ENCODE data around the gene NAALADL2. TPM values are rescaled to one million over a fixed set of nuclear protein-coding genes. Genes with fewer than 3 reads are reported as not detected.
"Not testable (repeated sequence)": the region's sequence is repeated elsewhere in the genome, so short reads cannot be mapped to it uniquely, and the experiment has no call there.

The NAALADL2 gene
- polyA plus RNA-seq, 1 donor = 6.5 TPM

DNA sequence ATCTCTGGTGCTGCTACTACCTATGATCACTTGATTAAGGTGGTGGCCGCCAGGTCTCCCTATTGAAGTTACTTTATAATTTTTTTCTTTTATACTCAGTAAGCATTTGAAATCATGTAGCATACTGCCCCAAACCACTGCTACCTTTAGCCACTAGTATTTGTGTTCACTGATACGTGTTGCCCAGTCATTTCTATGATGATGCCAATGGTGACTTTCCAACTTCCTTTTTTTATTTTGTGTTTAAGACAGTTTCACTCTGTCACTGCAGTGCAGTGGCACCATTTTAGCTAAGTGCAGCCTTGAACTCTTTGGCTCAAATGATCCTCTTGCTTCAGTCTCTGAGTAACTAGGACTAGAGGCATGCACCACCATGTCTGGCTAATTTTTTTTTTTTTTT, 598.2 kb downstream of the NAALADL2 start:
- Histone ChIP-seq H3K4me1 (ENCODE audit: control insufficient read depth, insufficient read depth, low read length) (no peaks in the 10 kb centered on the region), H3K4me3 (ENCODE audit: low read length) (no peak overlapping the region), H3K27ac (ENCODE audit: low read length) (no peak overlapping the region), H3K36me3 (ENCODE audit: control insufficient read depth, insufficient read depth, low read length) (no peaks in the 10 kb centered on the region), H3K27me3 (ENCODE audit: control insufficient read depth, insufficient read depth, low read length) (no peaks in the 10 kb centered on the region), H3K9me3 (ENCODE audit: control insufficient read depth, low read depth, low read length) (no peaks in the 10 kb centered on the region)
- DNase-seq = no peak
- whole genome bisulfite sequencing (ENCODE audit: insufficient coverage, low lambda C conversion rate) = 100% methylated on average over 2 of the region's 2 CpGs

GRCh38 chr3:175460849-175461399, 601.8 kb downstream of the NAALADL2 start:
- not testable (repeated sequence) for H3K4me3 ChIP-seq (ENCODE audit: low read length); H3K9me3 ChIP-seq (ENCODE audit: control insufficient read depth, low read depth, low read length); H3K36me3 ChIP-seq (ENCODE audit: control insufficient read depth, insufficient read depth, low read length); H3K27ac ChIP-seq (ENCODE audit: low read length); H3K4me1 ChIP-seq (ENCODE audit: control insufficient read depth, insufficient read depth, low read length); H3K27me3 ChIP-seq (ENCODE audit: control insufficient read depth, insufficient read depth, low read length); DNase-seq
- WGBS (ENCODE audit: insufficient coverage, low lambda C conversion rate) = no CpG with 5 or more reads among the region's 4 CpGs

- no peaks in the 10 kb centered on the region for H3K27me3 ChIP-seq (ENCODE audit: control insufficient read depth, insufficient read depth, low read length)
- DNase-seq = no peak
- no peak overlapping the region for H3K27ac ChIP-seq (ENCODE audit: low read length)
- whole genome bisulfite sequencing (ENCODE audit: insufficient coverage, low lambda C conversion rate) = 79% methylated on average over 2 of the region's 3 CpGs
- H3K9me3 ChIP-seq (ENCODE audit: control insufficient read depth, low read depth, low read length) = peaks cover 2% of the 10 kb centered on the region
- no peaks in the 10 kb centered on the region for H3K4me1 ChIP-seq (ENCODE audit: control insufficient read depth, insufficient read depth, low read length)
- H3K36me3 ChIP-seq (ENCODE audit: control insufficient read depth, insufficient read depth, low read length) = no peaks in the 10 kb centered on the region
- H3K4me3 ChIP-seq (ENCODE audit: low read length) = no peak overlapping the region
These were observed 605.2 kb downstream of the NAALADL2 start for GRCh38 chr3:175464362-175464761.

DNA sequence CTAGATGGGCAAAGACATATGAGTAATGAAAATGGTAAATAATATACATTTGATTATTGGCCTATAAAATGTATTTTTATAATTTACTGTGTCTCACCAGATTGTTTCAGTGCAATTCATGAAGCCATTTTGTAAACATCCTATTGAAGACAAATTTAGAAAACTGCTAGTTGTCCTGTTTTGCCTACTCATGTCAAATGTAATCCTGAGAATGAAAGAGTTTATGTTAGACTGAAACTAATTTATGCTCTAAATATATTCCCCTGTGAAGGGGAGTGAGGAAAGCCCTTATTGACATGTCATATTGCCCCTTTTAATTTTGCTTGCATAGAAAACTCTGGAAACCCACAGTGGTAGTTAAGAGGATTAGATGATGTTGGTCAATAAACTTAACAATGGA, 610.0 kb downstream of the NAALADL2 start:
- H3K27ac ChIP-seq (ENCODE audit: low read length) = no peak overlapping the region
- no peaks in the 10 kb centered on the region for H3K4me1 ChIP-seq (ENCODE audit: control insufficient read depth, insufficient read depth, low read length)
- H3K4me3 ChIP-seq (ENCODE audit: low read length) = no peak overlapping the region
- no peaks in the 10 kb centered on the region for H3K27me3 ChIP-seq (ENCODE audit: control insufficient read depth, insufficient read depth, low read length)
- no peak for DNase-seq
- no peaks in the 10 kb centered on the region for H3K36me3 ChIP-seq (ENCODE audit: control insufficient read depth, insufficient read depth, low read length)
- no peaks in the 10 kb centered on the region for H3K9me3 ChIP-seq (ENCODE audit: control insufficient read depth, low read depth, low read length)

DNA sequence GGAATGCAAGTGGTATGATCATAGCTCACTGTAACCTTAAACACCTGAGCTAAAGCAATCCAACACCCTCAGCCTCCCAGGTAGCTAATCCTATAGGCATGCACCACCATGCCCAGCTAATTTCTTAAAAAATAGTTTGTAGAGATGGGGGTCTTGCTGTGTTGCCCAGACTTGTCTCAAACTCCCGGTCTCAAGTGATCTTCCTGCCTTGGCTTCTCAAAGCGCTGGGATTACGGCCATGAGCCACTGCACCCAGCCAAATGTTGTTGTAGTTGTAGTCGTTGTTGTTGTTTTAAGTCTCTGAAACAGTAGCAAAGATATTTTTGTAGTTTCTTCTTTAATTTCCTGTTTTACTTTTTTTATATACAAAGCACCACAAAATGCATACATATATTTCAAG, 616.6 kb downstream of the NAALADL2 start:
- Histone ChIP-seq H3K27ac (ENCODE audit: low read length) (no peak overlapping the region), H3K9me3 (ENCODE audit: control insufficient read depth, low read depth, low read length) (no peaks in the 10 kb centered on the region), H3K27me3 (ENCODE audit: control insufficient read depth, insufficient read depth, low read length) (no peaks in the 10 kb centered on the region), H3K4me1 (ENCODE audit: control insufficient read depth, insufficient read depth, low read length) (no peaks in the 10 kb centered on the region), H3K36me3 (ENCODE audit: control insufficient read depth, insufficient read depth, low read length) (no peaks in the 10 kb centered on the region), H3K4me3 (ENCODE audit: low read length) (no peak overlapping the region)
- no CpG with 5 or more reads among the region's 4 CpGs for WGBS (ENCODE audit: insufficient coverage, low lambda C conversion rate)
- no peak for DNase-seq

- Histone ChIP-seq H3K36me3 (ENCODE audit: control insufficient read depth, insufficient read depth, low read length) (no peaks in the 10 kb centered on the region), H3K9me3 (ENCODE audit: control insufficient read depth, low read depth, low read length) (no peaks in the 10 kb centered on the region), H3K4me1 (ENCODE audit: control insufficient read depth, insufficient read depth, low read length) (no peaks in the 10 kb centered on the region), H3K27ac (ENCODE audit: low read length) (no peak overlapping the region), H3K27me3 (ENCODE audit: control insufficient read depth, insufficient read depth, low read length) (no peaks in the 10 kb centered on the region), H3K4me3 (ENCODE audit: low read length) (no peak overlapping the region)
- DNase-seq = no peak
- WGBS (ENCODE audit: insufficient coverage, low lambda C conversion rate) = 48% methylated on average over 2 of the region's 2 CpGs
These were observed 617.4 kb downstream of the NAALADL2 start for GRCh38 chr3:175476489-175476888.

DNA sequence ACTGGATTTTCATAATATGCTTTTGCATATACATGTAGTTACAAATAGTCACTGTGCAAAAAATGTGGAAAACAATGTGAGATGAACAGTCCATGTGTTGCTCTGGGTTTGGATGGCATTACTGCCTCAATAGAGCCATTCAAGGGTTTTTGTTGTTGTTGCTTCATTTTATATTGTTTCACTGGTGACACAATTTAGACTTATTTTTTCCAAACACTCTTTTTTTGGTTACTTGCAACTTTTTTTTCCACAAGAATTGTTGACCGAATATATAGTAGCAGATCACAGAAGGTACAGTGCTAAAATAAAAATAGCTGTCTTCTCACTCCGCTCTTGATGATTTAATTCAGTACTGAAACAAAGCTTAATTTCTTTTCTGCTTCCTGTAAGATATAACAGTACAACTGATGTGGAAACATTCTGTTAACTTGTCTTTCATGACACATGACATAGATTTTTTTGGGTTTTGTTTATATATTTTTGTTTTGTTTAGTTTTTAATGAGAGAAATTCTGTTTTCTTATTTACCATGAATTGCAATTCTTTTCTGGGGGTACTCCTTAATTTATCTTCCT, 618.6 kb downstream of the NAALADL2 start:
- no peak overlapping the region for H3K4me3 ChIP-seq (ENCODE audit: low read length)
- H3K4me1 ChIP-seq (ENCODE audit: control insufficient read depth, insufficient read depth, low read length) = no peaks in the 10 kb centered on the region
- 94% methylated on average over 2 of the region's 2 CpGs for WGBS (ENCODE audit: insufficient coverage, low lambda C conversion rate)
- no peak overlapping the region for H3K27ac ChIP-seq (ENCODE audit: low read length)
- no peaks in the 10 kb centered on the region for H3K9me3 ChIP-seq (ENCODE audit: control insufficient read depth, low read depth, low read length)
- no peaks in the 10 kb centered on the region for H3K27me3 ChIP-seq (ENCODE audit: control insufficient read depth, insufficient read depth, low read length)
- no peak for DNase-seq
- no peaks in the 10 kb centered on the region for H3K36me3 ChIP-seq (ENCODE audit: control insufficient read depth, insufficient read depth, low read length)

- H3K27ac ChIP-seq (ENCODE audit: low read length) = no peak overlapping the region
- DNase-seq = no peak
- WGBS (ENCODE audit: insufficient coverage, low lambda C conversion rate) = 50% methylated on average over 1 of the region's 2 CpGs
- no peak overlapping the region for H3K4me3 ChIP-seq (ENCODE audit: low read length)
- no peaks in the 10 kb centered on the region for H3K27me3 ChIP-seq (ENCODE audit: control insufficient read depth, insufficient read depth, low read length)
- no peaks in the 10 kb centered on the region for H3K36me3 ChIP-seq (ENCODE audit: control insufficient read depth, insufficient read depth, low read length)
- H3K4me1 ChIP-seq (ENCODE audit: control insufficient read depth, insufficient read depth, low read length) = no peaks in the 10 kb centered on the region
- no peaks in the 10 kb centered on the region for H3K9me3 ChIP-seq (ENCODE audit: control insufficient read depth, low read depth, low read length)
These were observed 619.2 kb downstream of the NAALADL2 start for GRCh38 chr3:175478301-175478700.

- Histone ChIP-seq H3K9me3 (ENCODE audit: control insufficient read depth, low read depth, low read length) (no peaks in the 10 kb centered on the region), H3K27ac (ENCODE audit: low read length) (no peak overlapping the region)
These were observed 620.0 kb downstream of the NAALADL2 start for GRCh38 chr3:175479175-175479574.

GRCh38 chr3:175479800-175480199, 620.7 kb downstream of the NAALADL2 start:
- Histone ChIP-seq H3K9me3 (ENCODE audit: control insufficient read depth, low read depth, low read length) (no peaks in the 10 kb centered on the region), H3K27me3 (ENCODE audit: control insufficient read depth, insufficient read depth, low read length) (no peaks in the 10 kb centered on the region), H3K36me3 (ENCODE audit: control insufficient read depth, insufficient read depth, low read length) (no peaks in the 10 kb centered on the region), H3K4me1 (ENCODE audit: control insufficient read depth, insufficient read depth, low read length) (no peaks in the 10 kb centered on the region), H3K27ac (ENCODE audit: low read length) (no peak overlapping the region), H3K4me3 (ENCODE audit: low read length) (no peak overlapping the region)
- DNase-seq = no peak

More at GRCh38 chr3:175479175-175479574, 620.0 kb downstream of the NAALADL2 start:
- DNase-seq = no peak
- H3K36me3 ChIP-seq (ENCODE audit: control insufficient read depth, insufficient read depth, low read length) = no peaks in the 10 kb centered on the region
- H3K4me3 ChIP-seq (ENCODE audit: low read length) = no peak overlapping the region
- no peaks in the 10 kb centered on the region for H3K4me1 ChIP-seq (ENCODE audit: control insufficient read depth, insufficient read depth, low read length)
- WGBS (ENCODE audit: insufficient coverage, low lambda C conversion rate) = 26% methylated on average over 2 of the region's 2 CpGs
- H3K27me3 ChIP-seq (ENCODE audit: control insufficient read depth, insufficient read depth, low read length) = no peaks in the 10 kb centered on the region

- no peaks in the 10 kb centered on the region for H3K27me3 ChIP-seq (ENCODE audit: control insufficient read depth, insufficient read depth, low read length)
- H3K4me1 ChIP-seq (ENCODE audit: control insufficient read depth, insufficient read depth, low read length) = no peaks in the 10 kb centered on the region
- DNase-seq = peak in 1 of 2 donors; percentile 26
- H3K27ac ChIP-seq (ENCODE audit: low read length) = no peak overlapping the region
- H3K4me3 ChIP-seq (ENCODE audit: low read length) = no peak overlapping the region
- WGBS (ENCODE audit: insufficient coverage, low lambda C conversion rate) = no CpG with 5 or more reads among the region's 2 CpGs
- no peaks in the 10 kb centered on the region for H3K9me3 ChIP-seq (ENCODE audit: control insufficient read depth, low read depth, low read length)
- no peaks in the 10 kb centered on the region for H3K36me3 ChIP-seq (ENCODE audit: control insufficient read depth, insufficient read depth, low read length)
These were observed 625.5 kb downstream of the NAALADL2 start for GRCh38 chr3:175484666-175485065.

All from large intestine (tissue), 3 donors.